IMR-90 (cell line): ENCODE measurements around the gene AKAP6. TPM values are rescaled to one million over a fixed set of nuclear protein-coding genes. Genes with fewer than 3 reads are reported as not detected.

Experiments used
- ATAC-seq: fragments of 200-7000 bp; cut with Tn5 transposase; 2 replicates; pipeline ENCODE4 v1.9.1; 2020; ENCODE audit warnings: low read depth, mild to moderate bottlenecking, moderate library complexity
- BruUV-seq: library from RNA; stranded (reverse); fragments of 400-500 nt; replicated peaks from 2 replicates; lab custom pipeline; 2021; lab: Mats Ljungman, UMichigan
- CTCF ChIA-PET: fragments of 300-600 bp; formaldehyde crosslinking; extraction: SDS; loops from one replicate; lab custom pipeline; 2021; ENCODE audit warnings: antibody characterized with exemption; lab: Yijun Ruan, JAX
- POLR2A ChIA-PET: fragments of 300-600 bp; sonication (Branson Sonifier 250); formaldehyde crosslinking; loops from one replicate; lab custom pipeline; 2022; ENCODE audit warnings: antibody characterized with exemption; ENCODE audit not compliant: unreplicated experiment; lab: Charles Lee
- DNase-seq: peaks from one replicate; pipeline ENCODE4 v3.0.0; 2013
- H2AFZ ChIP-seq: replicated peaks from 2 replicates; pipeline ENCODE3; 2013; ENCODE audit warnings: low read length, mild to moderate bottlenecking; ENCODE audit not compliant: poor library complexity
- H2AK5ac ChIP-seq: 2 replicates; pipeline ENCODE4 v1.6.1; 2013; ENCODE audit warnings: low read depth, low read length, inconsistent platforms
- H2AK9ac ChIP-seq: replicated peaks from 2 replicates; pipeline ENCODE3; 2013; ENCODE audit warnings: mild to moderate bottlenecking, low read depth, low read length, moderate library complexity; ENCODE audit not compliant: poor library complexity
- H2BK120ac ChIP-seq: 2 replicates; pipeline ENCODE4 v1.6.1; 2013; ENCODE audit warnings: low read depth, low read length, inconsistent platforms
- H2BK15ac ChIP-seq: 3 replicates; pipeline ENCODE4 v1.6.1; 2013; ENCODE audit warnings: low read depth, low read length, inconsistent platforms
- H2BK20ac ChIP-seq: 2 replicates; pipeline ENCODE4 v1.6.1; 2013; ENCODE audit warnings: low read depth, mild to moderate bottlenecking, inconsistent platforms, low read length, moderate library complexity
- H2BK5ac ChIP-seq: 2 replicates; pipeline ENCODE4 v1.6.1; 2013; ENCODE audit warnings: mild to moderate bottlenecking, low read depth, low read length, inconsistent platforms; ENCODE audit not compliant: poor library complexity, severe bottlenecking
- H3K14ac ChIP-seq: replicated peaks from 2 replicates; pipeline ENCODE4 v1.6.1; 2013; ENCODE audit warnings: low read depth, low read length, inconsistent platforms
- H3K18ac ChIP-seq: 2 replicates; pipeline ENCODE4 v1.6.1; 2013; ENCODE audit warnings: low read depth, low read length, control low read depth
- H3K23ac ChIP-seq: 2 replicates; pipeline ENCODE4 v1.6.1; 2013; ENCODE audit warnings: low read depth, low read length, inconsistent platforms
- H3K27ac ChIP-seq: 2 replicates; pipeline ENCODE4 v1.5.1; 2013; ENCODE audit warnings: mild to moderate bottlenecking, control low read depth, low read length; ENCODE audit not compliant: insufficient read depth
- H3K27me3 ChIP-seq: 2 replicates; pipeline ENCODE4 v1.6.1; 2013; ENCODE audit warnings: low read length; ENCODE audit not compliant: control insufficient read depth, insufficient read depth
- H3K36me3 ChIP-seq: 2 replicates; pipeline ENCODE4 v1.6.1; 2013; ENCODE audit warnings: low read length, mixed read lengths; ENCODE audit not compliant: control insufficient read depth, insufficient read depth
- H3K4ac ChIP-seq: 2 replicates; pipeline ENCODE4 v1.6.1; 2013; ENCODE audit warnings: low read depth, low read length, inconsistent platforms
- H3K4me1 ChIP-seq: 2 replicates; pipeline ENCODE4 v1.6.1; 2013; ENCODE audit warnings: low read length, mixed read lengths; ENCODE audit not compliant: control insufficient read depth, insufficient read depth
- H3K4me2 ChIP-seq: 2 replicates; pipeline ENCODE4 v1.6.1; 2013; ENCODE audit warnings: low read depth, mild to moderate bottlenecking, control low read depth, low read length, moderate library complexity
- H3K4me3 ChIP-seq: 2 replicates; pipeline ENCODE4 v1.5.1; 2013; ENCODE audit warnings: low read depth, mild to moderate bottlenecking, control low read depth, low read length, moderate library complexity; ENCODE audit not compliant: insufficient read depth
- H3K56ac ChIP-seq: 2 replicates; pipeline ENCODE4 v1.6.1; 2013; ENCODE audit warnings: low read length, inconsistent platforms; ENCODE audit not compliant: insufficient read depth; ENCODE audit errors: extremely low read depth
- H3K79me1 ChIP-seq, 2 experiments: 2 replicates each; pipeline ENCODE4 v1.6.1; 2013; ENCODE audit warnings: low read length in 2 of 2, inconsistent platforms in 1 of 2, low read depth in 1 of 2
- H3K9ac ChIP-seq: 2 replicates; pipeline ENCODE4 v1.6.1; 2013; ENCODE audit warnings: low read depth, low read length, control low read depth
- H3K9me1 ChIP-seq: 2 replicates; pipeline ENCODE4 v1.6.1; 2013; ENCODE audit warnings: low read length, inconsistent platforms; ENCODE audit not compliant: insufficient read depth
- H3K9me3 ChIP-seq: 2 replicates; pipeline ENCODE4 v1.6.1; 2013; ENCODE audit warnings: low read length; ENCODE audit not compliant: control insufficient read depth, insufficient read depth
- H4K20me1 ChIP-seq: 2 replicates; pipeline ENCODE4 v1.6.1; 2013; ENCODE audit warnings: low read length, inconsistent platforms; ENCODE audit not compliant: insufficient read depth
- H4K5ac ChIP-seq: 2 replicates; pipeline ENCODE4 v1.6.1; 2013; ENCODE audit warnings: mild to moderate bottlenecking, low read depth, low read length, control low read depth
- H4K8ac ChIP-seq, 2 experiments: 2 replicates each; pipeline ENCODE4 v1.6.1; 2013; ENCODE audit warnings: low read depth in 2 of 2, low read length in 2 of 2, control low read depth in 1 of 2, inconsistent platforms in 1 of 2
- H4K91ac ChIP-seq: 2 replicates; pipeline ENCODE4 v1.6.1; 2013; ENCODE audit warnings: low read depth, low read length, inconsistent platforms; ENCODE audit not compliant: insufficient read depth
- BHLHE40 ChIP-seq: fragments of 150-350 bp; IDR thresholded peaks from 2 replicates; pipeline ENCODE4 v1.6.1; 2016; ENCODE audit warnings: mild to moderate bottlenecking, low read depth, low read length
- CEBPB ChIP-seq: IDR thresholded peaks from 2 replicates; pipeline ENCODE4 v1.6.1; 2012; ENCODE audit warnings: low read depth, low read length, improper control_type of control experiment
- CHD1 ChIP-seq: IDR thresholded peaks from 2 replicates; pipeline ENCODE4 v1.6.1; 2012; ENCODE audit warnings: low read depth, low read length, improper control_type of control experiment
- ELK1 ChIP-seq: fragments of 150-350 bp; IDR thresholded peaks from 2 replicates; pipeline ENCODE4 v1.6.1; 2016; ENCODE audit warnings: low read depth, mild to moderate bottlenecking, low read length, moderate library complexity, borderline replicate concordance
- FOS ChIP-seq: fragments of 150-350 bp; IDR thresholded peaks from 2 replicates; pipeline ENCODE4 v1.6.1; 2016; ENCODE audit warnings: low read depth, low read length
- MAFK ChIP-seq: IDR thresholded peaks from 2 replicates; pipeline ENCODE4 v1.6.1; 2012; ENCODE audit warnings: low read depth, low read length, improper control_type of control experiment
- MAZ ChIP-seq: IDR thresholded peaks from 2 replicates; pipeline ENCODE4 v1.6.1; 2012; ENCODE audit warnings: low read depth, mild to moderate bottlenecking, low read length, improper control_type of control experiment, moderate library complexity, borderline replicate concordance
- MXI1 ChIP-seq: IDR thresholded peaks from 2 replicates; pipeline ENCODE4 v1.6.1; 2012; ENCODE audit warnings: low read depth, mild to moderate bottlenecking, low read length, moderate library complexity, borderline replicate concordance
- NFE2L2 ChIP-seq: fragments of 150-350 bp; IDR thresholded peaks from 2 replicates; pipeline ENCODE4 v1.6.1; 2016; ENCODE audit warnings: low read depth, mild to moderate bottlenecking, low read length
- POLR2A ChIP-seq: IDR thresholded peaks from 2 replicates; pipeline ENCODE4 v1.6.1; 2012; ENCODE audit warnings: mild to moderate bottlenecking, low read depth, low read length
- RAD21 ChIP-seq: IDR thresholded peaks from 2 replicates; pipeline ENCODE4 v1.6.1; 2012; ENCODE audit warnings: low read length, improper control_type of control experiment
- RCOR1 ChIP-seq: IDR thresholded peaks from 2 replicates; pipeline ENCODE4 v1.6.1; 2012; ENCODE audit warnings: mild to moderate bottlenecking, low read length, improper control_type of control experiment; ENCODE audit not compliant: insufficient replicate concordance
- RFX5 ChIP-seq: IDR thresholded peaks from 2 replicates; pipeline ENCODE4 v1.8.0; 2012; ENCODE audit warnings: low read depth, mild to moderate bottlenecking, low read length, moderate library complexity
- SMC3 ChIP-seq: fragments of 150-350 bp; IDR thresholded peaks from 2 replicates; pipeline ENCODE4 v1.6.1; 2016; ENCODE audit warnings: low read depth, mild to moderate bottlenecking, antibody characterized with exemption, low read length, moderate library complexity
- USF2 ChIP-seq: fragments of 150-350 bp; IDR thresholded peaks from 2 replicates; pipeline ENCODE4 v1.6.1; 2017; ENCODE audit warnings: mild to moderate bottlenecking, antibody characterized with exemption, low read length, low read depth
- dilution Hi-C: fragments of 300-500 bp; cut with HindIII; formaldehyde crosslinking; loops from one replicate; pipeline ENCODE4 v1.14.3; 2018; ENCODE audit warnings: low sequenced_read_pairs; ENCODE audit not compliant: unreplicated experiment
- in situ Hi-C: fragments of 300-500 bp; cut with MboI; formaldehyde crosslinking; loops from 3 replicates; pipeline ENCODE4 v1.14.3; 2019; ENCODE audit warnings: low sequenced_read_pairs, inconsistent platforms, mixed read lengths
- intact Hi-C: fragments of 100-400 bp; cut with micrococcal nuclease; formaldehyde crosslinking; loops from 2 replicates; pipeline ENCODE4 v1.10.0; 2022
- polyA plus RNA-seq, 3 experiments: library from polyadenylated mRNA; depleted of rRNA; stranded (reverse); fragments of >200 nt; gene quantifications; 2 replicates each; pipeline ENCODE4 v1.2.3, GENCODE V29; 2012; ENCODE audit warnings: low replicate concordance in 1 of 3
- total RNA-seq: library from RNA; depleted of rRNA; stranded (reverse); fragments of >200 nt; gene quantifications from 2 replicates; pipeline ENCODE4 v1.2.3, GENCODE V29; 2012

The AKAP6 gene
- total and polyA plus RNA-seq, 2 of the 4 experiments (the other 2 are of a cell fraction): 0.22 to 1.6 TPM

- H2BK5ac ChIP-seq: no peak overlapping the region
- no peak overlapping the region for H2BK20ac ChIP-seq
- in situ Hi-C loops: no loop called here
- H3K36me3 ChIP-seq: no peaks in the 10 kb centered on the region
- peaks cover 9% of the 10 kb centered on the region for H3K4me1 ChIP-seq
- no peaks in the 10 kb centered on the region for H3K9me1 ChIP-seq
- ChIA-PET CTCF (interaction anchor here (0.7 kb wide), 1 partner anchor 42 kb away, joined by 4 read pairs; no protein-coding TSS in a partner anchor), POLR2A (no interaction called here)
- TF ChIP-seq POLR2A (no peak), MAZ (no peak), ELK1 (no peak), FOS (no peak), CHD1 (no peak), RCOR1 (no peak), RFX5 (no peak), USF2 (no peak), SMC3 (no peak), MAFK (no peak), RAD21 (no peak), CEBPB (no peak), MXI1 (no peak), NFE2L2 (no peak), BHLHE40 (no peak)
- peaks cover 2% of the 10 kb centered on the region; the same call in 1 of the 2 replicates for H3K27me3 ChIP-seq
- H2BK120ac ChIP-seq: no peak overlapping the region; the same call in 1 of the 2 replicates
- no peak overlapping the region for H3K23ac ChIP-seq
- ATAC-seq (no peak), DNase-seq (no peak)
- peak overlapping the region; percentile 1; the same call in 1 of the 2 replicates for H4K5ac ChIP-seq
- no peak overlapping the region; the same call in 1 of the 2 replicates for H3K18ac ChIP-seq
- H3K56ac ChIP-seq: no peak overlapping the region
- H3K9me3 ChIP-seq: no peaks in the 10 kb centered on the region
- 0 out of 3 replicates have a peak overlapping the region, but pooled peaks have one; percentile 13 for H2BK15ac ChIP-seq
- no peak overlapping the region for H3K14ac ChIP-seq
- H3K9ac ChIP-seq: no peak overlapping the region
- no peak overlapping the region for H3K27ac ChIP-seq
- dilution Hi-C loops: no loop called here
- H3K4me2 ChIP-seq: no peak overlapping the region
- H4K91ac ChIP-seq: no peak overlapping the region
- no peak overlapping the region for H2AFZ ChIP-seq
- H3K4me3 ChIP-seq: no peak overlapping the region
- H3K4ac ChIP-seq: no peak overlapping the region
- H3K79me1 ChIP-seq: no peaks in the 10 kb centered on the region
- no peak overlapping the region for H2AK5ac ChIP-seq
- BruUV-seq: no TSS peak
- H2AK9ac ChIP-seq: no peak overlapping the region
- no peak overlapping the region for H4K8ac ChIP-seq
- no peaks in the 10 kb centered on the region for H4K20me1 ChIP-seq
- intact Hi-C loops: loop anchor here (5.0 kb wide), 1 partner anchor 48 kb away; no protein-coding TSS in a partner anchor
Observed at GRCh38 chr14:32514681-32515080, 185.6 kb downstream of the AKAP6 start.
